ENCODE results near the gene IQCH. TPM values are rescaled to one million over a fixed set of nuclear protein-coding genes. Genes with fewer than 3 reads are reported as not detected.

The IQCH gene
- total and polyA plus RNA-seq, 2 experiments from 2014 or later: 1.7 to 4.6 TPM

DNA sequence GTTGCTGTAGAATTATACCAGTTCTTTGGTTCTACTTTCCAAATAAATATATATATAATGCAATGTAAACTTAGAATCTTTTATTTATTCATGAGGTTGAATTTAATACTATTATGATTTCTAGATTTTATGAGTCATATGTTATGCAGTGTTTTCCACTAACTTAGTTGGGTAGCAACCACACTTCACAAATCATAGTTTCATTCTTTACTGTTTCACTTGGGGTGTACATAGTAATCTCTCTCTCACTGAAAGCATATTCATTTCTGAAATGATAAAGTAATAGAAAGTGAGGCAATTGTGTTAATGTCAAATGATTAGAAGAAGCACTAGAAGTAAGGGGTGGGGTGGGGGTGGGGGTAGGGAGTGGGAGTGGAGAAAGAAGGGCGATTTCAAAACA, 52.6 kb downstream of the IQCH start (continued):
- TF ChIP-seq, protein P1, sequence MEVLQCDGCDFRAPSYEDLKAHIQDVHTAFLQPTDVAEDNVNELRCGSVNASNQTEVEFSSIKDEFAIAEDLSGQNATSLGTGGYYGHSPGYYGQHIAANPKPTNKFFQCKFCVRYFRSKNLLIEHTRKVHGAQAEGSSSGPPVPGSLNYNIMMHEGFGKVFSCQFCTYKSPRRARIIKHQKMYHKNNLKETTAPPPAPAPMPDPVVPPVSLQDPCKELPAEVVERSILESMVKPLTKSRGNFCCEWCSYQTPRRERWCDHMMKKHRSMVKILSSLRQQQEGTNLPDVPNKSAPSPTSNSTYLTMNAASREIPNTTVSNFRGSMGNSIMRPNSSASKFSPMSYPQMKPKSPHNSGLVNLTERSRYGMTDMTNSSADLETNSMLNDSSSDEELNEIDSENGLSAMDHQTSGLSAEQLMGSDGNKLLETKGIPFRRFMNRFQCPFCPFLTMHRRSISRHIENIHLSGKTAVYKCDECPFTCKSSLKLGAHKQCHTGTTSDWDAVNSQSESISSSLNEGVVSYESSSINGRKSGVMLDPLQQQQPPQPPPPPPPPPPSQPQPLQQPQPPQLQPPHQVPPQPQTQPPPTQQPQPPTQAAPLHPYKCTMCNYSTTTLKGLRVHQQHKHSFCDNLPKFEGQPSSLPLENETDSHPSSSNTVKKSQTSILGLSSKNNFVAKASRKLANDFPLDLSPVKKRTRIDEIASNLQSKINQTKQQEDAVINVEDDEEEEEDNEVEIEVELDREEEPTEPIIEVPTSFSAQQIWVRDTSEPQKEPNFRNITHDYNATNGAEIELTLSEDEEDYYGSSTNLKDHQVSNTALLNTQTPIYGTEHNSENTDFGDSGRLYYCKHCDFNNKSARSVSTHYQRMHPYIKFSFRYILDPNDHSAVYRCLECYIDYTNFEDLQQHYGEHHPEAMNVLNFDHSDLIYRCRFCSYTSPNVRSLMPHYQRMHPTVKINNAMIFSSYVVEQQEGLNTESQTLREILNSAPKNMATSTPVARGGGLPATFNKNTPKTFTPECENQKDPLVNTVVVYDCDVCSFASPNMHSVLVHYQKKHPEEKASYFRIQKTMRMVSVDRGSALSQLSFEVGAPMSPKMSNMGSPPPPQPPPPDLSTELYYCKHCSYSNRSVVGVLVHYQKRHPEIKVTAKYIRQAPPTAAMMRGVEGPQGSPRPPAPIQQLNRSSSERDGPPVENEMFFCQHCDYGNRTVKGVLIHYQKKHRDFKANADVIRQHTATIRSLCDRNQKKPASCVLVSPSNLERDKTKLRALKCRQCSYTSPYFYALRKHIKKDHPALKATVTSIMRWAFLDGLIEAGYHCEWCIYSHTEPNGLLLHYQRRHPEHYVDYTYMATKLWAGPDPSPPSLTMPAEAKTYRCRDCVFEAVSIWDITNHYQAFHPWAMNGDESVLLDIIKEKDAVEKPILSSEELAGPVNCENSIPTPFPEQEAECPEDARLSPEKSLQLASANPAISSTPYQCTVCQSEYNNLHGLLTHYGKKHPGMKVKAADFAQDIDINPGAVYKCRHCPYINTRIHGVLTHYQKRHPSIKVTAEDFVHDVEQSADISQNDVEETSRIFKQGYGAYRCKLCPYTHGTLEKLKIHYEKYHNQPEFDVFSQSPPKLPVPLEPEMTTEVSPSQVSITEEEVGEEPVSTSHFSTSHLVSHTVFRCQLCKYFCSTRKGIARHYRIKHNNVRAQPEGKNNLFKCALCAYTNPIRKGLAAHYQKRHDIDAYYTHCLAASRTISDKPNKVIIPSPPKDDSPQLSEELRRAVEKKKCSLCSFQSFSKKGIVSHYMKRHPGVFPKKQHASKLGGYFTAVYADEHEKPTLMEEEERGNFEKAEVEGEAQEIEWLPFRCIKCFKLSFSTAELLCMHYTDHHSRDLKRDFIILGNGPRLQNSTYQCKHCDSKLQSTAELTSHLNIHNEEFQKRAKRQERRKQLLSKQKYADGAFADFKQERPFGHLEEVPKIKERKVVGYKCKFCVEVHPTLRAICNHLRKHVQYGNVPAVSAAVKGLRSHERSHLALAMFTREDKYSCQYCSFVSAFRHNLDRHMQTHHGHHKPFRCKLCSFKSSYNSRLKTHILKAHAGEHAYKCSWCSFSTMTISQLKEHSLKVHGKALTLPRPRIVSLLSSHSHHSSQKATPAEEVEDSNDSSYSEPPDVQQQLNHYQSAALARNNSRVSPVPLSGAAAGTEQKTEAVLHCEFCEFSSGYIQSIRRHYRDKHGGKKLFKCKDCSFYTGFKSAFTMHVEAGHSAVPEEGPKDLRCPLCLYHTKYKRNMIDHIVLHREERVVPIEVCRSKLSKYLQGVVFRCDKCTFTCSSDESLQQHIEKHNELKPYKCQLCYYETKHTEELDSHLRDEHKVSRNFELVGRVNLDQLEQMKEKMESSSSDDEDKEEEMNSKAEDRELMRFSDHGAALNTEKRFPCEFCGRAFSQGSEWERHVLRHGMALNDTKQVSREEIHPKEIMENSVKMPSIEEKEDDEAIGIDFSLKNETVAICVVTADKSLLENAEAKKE (CRISPR knock-in tag; IDR thresholded peaks at IDR 0.05): no peak

DNA sequence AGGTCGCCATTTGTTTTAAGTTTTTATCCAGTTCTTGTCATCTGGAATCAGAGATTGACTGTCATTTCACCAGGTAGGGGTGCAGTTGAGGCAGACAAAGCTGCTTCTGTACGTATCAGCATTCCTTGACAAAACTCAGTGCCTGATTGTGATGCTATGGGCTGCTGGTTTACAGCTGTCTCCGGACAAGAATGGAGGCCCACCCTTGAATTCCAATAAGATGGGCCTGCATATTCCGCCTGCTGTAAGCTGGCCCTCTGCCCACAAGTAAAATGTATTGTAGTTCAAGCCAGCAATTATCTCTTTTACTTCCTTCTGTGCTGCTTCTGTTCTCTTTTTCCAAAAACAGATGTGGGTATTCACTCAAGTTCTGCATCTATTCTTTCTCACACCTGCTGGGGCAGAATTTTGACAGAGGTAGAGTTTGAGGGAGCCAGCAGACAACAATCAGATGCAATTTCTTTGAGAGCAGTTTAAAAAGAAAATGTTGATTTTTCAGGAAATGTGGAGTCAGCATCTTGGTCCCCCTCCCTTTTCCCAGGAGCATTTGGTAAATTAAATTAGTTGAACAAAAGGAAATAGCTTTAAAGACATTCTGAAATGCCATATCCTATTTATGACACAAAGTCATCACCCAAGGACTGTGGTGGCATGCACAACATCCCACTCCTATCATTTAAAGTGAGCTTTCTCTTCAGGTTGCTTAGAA, 53.5 kb downstream of the IQCH start:
- no peak overlapping the region for H3K4me2 ChIP-seq
- H3K4me3 ChIP-seq: no peak overlapping the region
- Mint-ChIP-seq H3K4me3 (no peak overlapping the region), H3K27me3 (ENCODE audit: insufficient read depth, low read depth, poor library complexity) (no peaks in the 10 kb centered on the region), H3K9me3 (no peaks in the 10 kb centered on the region), H3K27ac (no peak overlapping the region), H3K4me1 (peaks cover 5% of the 10 kb centered on the region; the same call in 2 of the 3 replicates), H3K36me3 (ENCODE audit: low read depth) (no peaks in the 10 kb centered on the region)
- no peaks in the 10 kb centered on the region for H3K36me3 ChIP-seq (ENCODE audit: insufficient read depth)
- no peak overlapping the region for H3K27ac ChIP-seq (ENCODE audit: low read depth)
- H2AFZ ChIP-seq: no peak overlapping the region
- no peaks in the 10 kb centered on the region for H3F3A ChIP-seq (replicated peaks; ENCODE audit: low read depth)
- ATAC-seq: no peak
- peaks cover 10% of the 10 kb centered on the region; the same call in 1 of the 2 replicates for H3K4me1 ChIP-seq (ENCODE audit: insufficient read depth)
- H3K27me3 ChIP-seq (ENCODE audit: insufficient read depth): no peaks in the 10 kb centered on the region
- H4K20me1 ChIP-seq (replicated peaks; ENCODE audit: insufficient read depth): no peaks in the 10 kb centered on the region
- TF ChIP-seq, protein P2, sequence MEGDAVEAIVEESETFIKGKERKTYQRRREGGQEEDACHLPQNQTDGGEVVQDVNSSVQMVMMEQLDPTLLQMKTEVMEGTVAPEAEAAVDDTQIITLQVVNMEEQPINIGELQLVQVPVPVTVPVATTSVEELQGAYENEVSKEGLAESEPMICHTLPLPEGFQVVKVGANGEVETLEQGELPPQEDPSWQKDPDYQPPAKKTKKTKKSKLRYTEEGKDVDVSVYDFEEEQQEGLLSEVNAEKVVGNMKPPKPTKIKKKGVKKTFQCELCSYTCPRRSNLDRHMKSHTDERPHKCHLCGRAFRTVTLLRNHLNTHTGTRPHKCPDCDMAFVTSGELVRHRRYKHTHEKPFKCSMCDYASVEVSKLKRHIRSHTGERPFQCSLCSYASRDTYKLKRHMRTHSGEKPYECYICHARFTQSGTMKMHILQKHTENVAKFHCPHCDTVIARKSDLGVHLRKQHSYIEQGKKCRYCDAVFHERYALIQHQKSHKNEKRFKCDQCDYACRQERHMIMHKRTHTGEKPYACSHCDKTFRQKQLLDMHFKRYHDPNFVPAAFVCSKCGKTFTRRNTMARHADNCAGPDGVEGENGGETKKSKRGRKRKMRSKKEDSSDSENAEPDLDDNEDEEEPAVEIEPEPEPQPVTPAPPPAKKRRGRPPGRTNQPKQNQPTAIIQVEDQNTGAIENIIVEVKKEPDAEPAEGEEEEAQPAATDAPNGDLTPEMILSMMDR (conservative IDR thresholded peaks at IDR 0.05; ENCODE audit: low read depth in 2 of 2): peak in 1 of 2 experiments; percentile 14; a peak in 1 of 4 replicates
- TF ChIP-seq POLR2AphosphoS5 (IDR thresholded peaks at IDR 0.05; ENCODE audit: low read depth): no peak
- no peak for TF ChIP-seq NANOG (IDR thresholded peaks at IDR 0.05; ENCODE audit: borderline replicate concordance)
- TF ChIP-seq, protein P1 (CRISPR knock-in tag; IDR thresholded peaks at IDR 0.05): no peak
- TF ChIP-seq EZH2 (IDR thresholded peaks at IDR 0.05; ENCODE audit: low read depth, unreplicated experiment): no peak
- no peak for TF ChIP-seq JUNB (IDR thresholded peaks at IDR 0.05; ENCODE audit: unreplicated experiment)
- no peaks in the 10 kb centered on the region for H3K9me2 ChIP-seq (ENCODE audit: insufficient read depth)
- peak; percentile 16 for DNase-seq (ENCODE audit: low spot score)
- H3K79me2 ChIP-seq (replicated peaks; ENCODE audit: insufficient read depth): no peaks in the 10 kb centered on the region
